ENCODE data around the gene KANK2. TPM values are rescaled to one million over a fixed set of nuclear protein-coding genes. Genes with fewer than 3 reads are reported as not detected.

The KANK2 gene
- total and polyA plus RNA-seq, 10 of the 15 experiments (the other 5 are each of a cell fraction or from before 2014, with no cell fraction given), result 4.9 to 33.0 (median 21.0) TPM

DNA sequence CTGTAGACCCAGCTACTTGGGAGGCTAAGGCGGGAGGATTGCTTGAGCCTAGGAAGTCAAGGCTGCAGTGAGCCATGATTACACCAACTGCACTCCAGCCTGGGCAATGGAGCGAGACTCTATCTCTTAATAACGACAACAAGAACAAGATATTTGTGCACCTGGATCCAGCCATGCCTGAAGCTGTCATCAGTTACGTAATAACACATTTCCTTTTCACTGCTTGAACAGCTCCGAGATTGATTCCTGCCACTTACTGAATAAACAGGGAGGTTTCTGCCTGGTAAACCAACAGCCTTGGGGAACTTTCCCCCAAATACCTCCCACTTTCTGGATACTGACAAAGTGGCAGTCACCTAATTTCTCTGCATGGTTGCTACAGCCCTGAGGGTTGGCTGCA is 5.4 kb downstream of the KANK2 start (continued):
- TF ChIP-seq, protein P1, sequence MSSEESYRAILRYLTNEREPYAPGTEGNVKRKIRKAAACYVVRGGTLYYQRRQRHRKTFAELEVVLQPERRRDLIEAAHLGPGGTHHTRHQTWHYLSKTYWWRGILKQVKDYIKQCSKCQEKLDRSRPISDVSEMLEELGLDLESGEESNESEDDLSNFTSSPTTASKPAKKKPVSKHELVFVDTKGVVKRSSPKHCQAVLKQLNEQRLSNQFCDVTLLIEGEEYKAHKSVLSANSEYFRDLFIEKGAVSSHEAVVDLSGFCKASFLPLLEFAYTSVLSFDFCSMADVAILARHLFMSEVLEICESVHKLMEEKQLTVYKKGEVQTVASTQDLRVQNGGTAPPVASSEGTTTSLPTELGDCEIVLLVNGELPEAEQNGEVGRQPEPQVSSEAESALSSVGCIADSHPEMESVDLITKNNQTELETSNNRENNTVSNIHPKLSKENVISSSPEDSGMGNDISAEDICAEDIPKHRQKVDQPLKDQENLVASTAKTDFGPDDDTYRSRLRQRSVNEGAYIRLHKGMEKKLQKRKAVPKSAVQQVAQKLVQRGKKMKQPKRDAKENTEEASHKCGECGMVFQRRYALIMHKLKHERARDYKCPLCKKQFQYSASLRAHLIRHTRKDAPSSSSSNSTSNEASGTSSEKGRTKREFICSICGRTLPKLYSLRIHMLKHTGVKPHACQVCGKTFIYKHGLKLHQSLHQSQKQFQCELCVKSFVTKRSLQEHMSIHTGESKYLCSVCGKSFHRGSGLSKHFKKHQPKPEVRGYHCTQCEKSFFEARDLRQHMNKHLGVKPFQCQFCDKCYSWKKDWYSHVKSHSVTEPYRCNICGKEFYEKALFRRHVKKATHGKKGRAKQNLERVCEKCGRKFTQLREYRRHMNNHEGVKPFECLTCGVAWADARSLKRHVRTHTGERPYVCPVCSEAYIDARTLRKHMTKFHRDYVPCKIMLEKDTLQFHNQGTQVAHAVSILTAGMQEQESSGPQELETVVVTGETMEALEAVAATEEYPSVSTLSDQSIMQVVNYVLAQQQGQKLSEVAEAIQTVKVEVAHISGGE (CRISPR knock-in tag; IDR thresholded peaks at IDR 0.05), result no peak
- TF ChIP-seq POLR2AphosphoS2 (IDR thresholded peaks at IDR 0.05; ENCODE audit: low read depth, low read length) (no peak), ATF2 (IDR thresholded peaks at IDR 0.05; ENCODE audit: low read length) (no peak), EP300 (IDR thresholded peaks at IDR 0.05; ENCODE audit: borderline replicate concordance in 1 of 2, control insufficient read depth in 1 of 2, low read depth in 2 of 2, low read length in 2 of 2) (peak in 1 of 2 experiments; percentile 33; a peak in 1 of 4 replicates), MXI1 (IDR thresholded peaks at IDR 0.05; ENCODE audit: low read depth, low read length) (no peak), SMARCA5 (IDR thresholded peaks at IDR 0.05) (no peak), FOS (IDR thresholded peaks at IDR 0.05; ENCODE audit: borderline replicate concordance, extremely low read depth, insufficient read length) (no peak), PBX3 (IDR thresholded peaks at IDR 0.05; ENCODE audit: insufficient replicate concordance, low read depth, low read length) (peak; percentile 34), ETV6 (conservative IDR thresholded peaks at IDR 0.05 in 1 of 2, IDR thresholded peaks at IDR 0.05 in 1 of 2; ENCODE audit: borderline replicate concordance in 1 of 2, low read depth in 1 of 2) (no peak), MYB (IDR thresholded peaks at IDR 0.05; ENCODE audit: borderline replicate concordance, low read depth, low read length) (no peak), CHD2 (IDR thresholded peaks at IDR 0.05; ENCODE audit: borderline replicate concordance, low read depth, low read length) (no peak), ZSCAN29 (IDR thresholded peaks at IDR 0.05) (no peak), CREM (IDR thresholded peaks at IDR 0.05; ENCODE audit: low read depth) (peak; percentile 50; the same call in 1 of the 2 replicates), ZNF24 (IDR thresholded peaks at IDR 0.05) (no peak)
- TF ChIP-seq, protein P2, sequence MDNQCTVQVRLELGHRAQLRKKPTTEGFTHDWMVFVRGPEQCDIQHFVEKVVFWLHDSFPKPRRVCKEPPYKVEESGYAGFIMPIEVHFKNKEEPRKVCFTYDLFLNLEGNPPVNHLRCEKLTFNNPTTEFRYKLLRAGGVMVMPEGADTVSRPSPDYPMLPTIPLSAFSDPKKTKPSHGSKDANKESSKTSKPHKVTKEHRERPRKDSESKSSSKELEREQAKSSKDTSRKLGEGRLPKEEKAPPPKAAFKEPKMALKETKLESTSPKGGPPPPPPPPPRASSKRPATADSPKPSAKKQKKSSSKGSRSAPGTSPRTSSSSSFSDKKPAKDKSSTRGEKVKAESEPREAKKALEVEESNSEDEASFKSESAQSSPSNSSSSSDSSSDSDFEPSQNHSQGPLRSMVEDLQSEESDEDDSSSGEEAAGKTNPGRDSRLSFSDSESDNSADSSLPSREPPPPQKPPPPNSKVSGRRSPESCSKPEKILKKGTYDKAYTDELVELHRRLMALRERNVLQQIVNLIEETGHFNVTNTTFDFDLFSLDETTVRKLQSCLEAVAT (IDR thresholded peaks at IDR 0.05), result no peak

Data from GM12878 (cell line).